GM23338 (cell line): Measurements from ENCODE around the gene DCST2. TPM values are rescaled to one million over a fixed set of nuclear protein-coding genes. Genes with fewer than 3 reads are reported as not detected.

Experiments used
- ATAC-seq: fragments of 200-7000 bp; cut with Tn5 transposase; 3 replicates; pipeline ENCODE4 v1.9.1; 2020
- DNase-seq: peaks from one replicate; pipeline ENCODE4 v3.0.0-alpha.2; 2015; ENCODE audit warnings: low spot score
- H2AFZ ChIP-seq: fragments of 200-600 bp; sonication (generic); 2 replicates; pipeline ENCODE4 v1.8.0; 2016; ENCODE audit warnings: antibody characterized with exemption, mild to moderate bottlenecking, moderate library complexity
- H3F3A ChIP-seq: fragments of 200-600 bp; sonication (generic); replicated peaks from 2 replicates; pipeline ENCODE4 v1.8.0; 2017; ENCODE audit warnings: antibody characterized with exemption, mixed run types, low read depth
- H3K27ac ChIP-seq: fragments of 200-600 bp; sonication (generic); 2 replicates; pipeline ENCODE4 v1.6.1; 2016; ENCODE audit warnings: low read depth
- H3K27me3 ChIP-seq: fragments of 200-600 bp; sonication (generic); 2 replicates; pipeline ENCODE4 v1.8.0; 2016; ENCODE audit warnings: mild to moderate bottlenecking, mixed run types, moderate library complexity; ENCODE audit not compliant: insufficient read depth
- H3K36me3 ChIP-seq: fragments of 200-600 bp; sonication (generic); 2 replicates; pipeline ENCODE4 v1.8.0; 2016; ENCODE audit warnings: mild to moderate bottlenecking; ENCODE audit not compliant: insufficient read depth
- H3K4me1 ChIP-seq: fragments of 200-600 bp; sonication (generic); 2 replicates; pipeline ENCODE4 v1.8.0; 2016; ENCODE audit warnings: mild to moderate bottlenecking, moderate library complexity; ENCODE audit not compliant: insufficient read depth
- H3K4me2 ChIP-seq: fragments of 200-600 bp; sonication (generic); 2 replicates; pipeline ENCODE4 v1.7.1; 2017; ENCODE audit warnings: mixed run types
- H3K4me3 ChIP-seq: fragments of 200-600 bp; sonication (generic); 2 replicates; pipeline ENCODE4 v1.6.1; 2016; ENCODE audit warnings: mixed run types
- H3K79me2 ChIP-seq: fragments of 200-600 bp; sonication (generic); replicated peaks from 2 replicates; pipeline ENCODE4 v1.8.0; 2017; ENCODE audit warnings: mild to moderate bottlenecking; ENCODE audit not compliant: insufficient read depth
- H3K9me2 ChIP-seq: fragments of 200-600 bp; sonication (generic); 2 replicates; pipeline ENCODE4 v1.8.0; 2017; ENCODE audit not compliant: insufficient read depth
- H4K20me1 ChIP-seq: fragments of 200-600 bp; sonication (generic); replicated peaks from 2 replicates; pipeline ENCODE4 v1.8.0; 2017; ENCODE audit warnings: mild to moderate bottlenecking; ENCODE audit not compliant: insufficient read depth
- H3K27ac Mint-ChIP-seq: 2 replicates; pipeline ENCODE4 v1.8.0; 2020; ENCODE audit warnings: inconsistent platforms, mild to moderate bottlenecking, moderate library complexity, mixed read lengths
- H3K27me3 Mint-ChIP-seq: 3 replicates; pipeline ENCODE4 v1.8.0; 2022; ENCODE audit warnings: low read depth, mild to moderate bottlenecking, moderate library complexity, mixed read lengths, inconsistent platforms; ENCODE audit not compliant: insufficient read depth, poor library complexity
- H3K36me3 Mint-ChIP-seq: 3 replicates; pipeline ENCODE4 v1.8.0; 2021; ENCODE audit warnings: low read depth, mild to moderate bottlenecking, inconsistent platforms, moderate library complexity, mixed read lengths
- H3K4me1 Mint-ChIP-seq: 3 replicates; pipeline ENCODE4 v1.8.0; 2020; ENCODE audit warnings: mild to moderate bottlenecking, inconsistent platforms, mixed read lengths
- H3K4me3 Mint-ChIP-seq: 3 replicates; pipeline ENCODE4 v1.8.0; 2021; ENCODE audit warnings: moderate library complexity, mild to moderate bottlenecking, inconsistent platforms, mixed read lengths
- H3K9me3 Mint-ChIP-seq: 3 replicates; pipeline ENCODE4 v1.8.0; 2020; ENCODE audit warnings: moderate library complexity, mild to moderate bottlenecking, inconsistent platforms, mixed read lengths
- CTCF ChIP-seq, 2 experiments: fragments of 200-600 bp in 1 of 2; sonication (generic) in 1 of 2; conservative IDR thresholded peaks; 2 replicates each; pipeline versions ENCODE4 v1.5.1 to v1.6.1; 2016 to 2017; ENCODE audit warnings: antibody characterized with exemption in 2 of 2, low read depth in 2 of 2, mild to moderate bottlenecking in 2 of 2, moderate library complexity in 1 of 2
- ETS1 ChIP-seq: IDR thresholded peaks from 2 replicates; pipeline ENCODE4 v1.6.1; 2016; ENCODE audit warnings: antibody characterized with exemption
- EZH2 ChIP-seq: fragments of 200-600 bp; sonication (generic); IDR thresholded peaks from one replicate; pipeline ENCODE4 v1.8.0; 2017; ENCODE audit warnings: antibody characterized with exemption, mild to moderate bottlenecking, low read depth; ENCODE audit not compliant: unreplicated experiment
- ZNF331 ChIP-seq: fragments of 250-450 bp; sonication (Bioruptor Pico); IDR thresholded peaks from 2 replicates; pipeline ENCODE4 v1.5.0; 2020; ENCODE audit warnings: low read depth, mild to moderate bottlenecking, moderate library complexity
- polyA plus RNA-seq: library from polyadenylated mRNA; unstranded; fragments of >200 nt; fragmentation: Nextera tagmentation; extraction: Ambion mirVana; gene quantifications from 2 replicates; pipeline ENCODE4 v1.2.1, GENCODE V29; 2016
- total RNA-seq: library from RNA; depleted of rRNA; stranded (reverse); fragments of >200 nt; shearing (Covaris generic); gene quantifications from 2 replicates; pipeline ENCODE4 v1.2.3, GENCODE V29; 2014

DCST2 gene
- total and polyA plus RNA-seq, 2 experiments from 2014 or later: 0.78 TPM; not detected in 1

GRCh38 chr1:155062151-155062686 is 28.6 kb upstream of the DCST2 start:
- H3F3A ChIP-seq: peaks cover 16% of the 10 kb centered on the region
- peaks cover 6% of the 10 kb centered on the region; the same call in 1 of the 2 replicates for H3K27me3 ChIP-seq
- peak overlapping the region; percentile 94 for H3K4me2 ChIP-seq
- no peaks in the 10 kb centered on the region for H3K36me3 ChIP-seq
- ATAC-seq: peak; percentile 61
- peaks cover 19% of the 10 kb centered on the region for H4K20me1 ChIP-seq
- no peaks in the 10 kb centered on the region for H3K9me2 ChIP-seq
- peaks cover 27% of the 10 kb centered on the region for H3K4me1 Mint-ChIP-seq
- H3K27ac ChIP-seq: no peak overlapping the region
- peaks cover 14% of the 10 kb centered on the region for H3K79me2 ChIP-seq
- H3K4me3 ChIP-seq: peak overlapping the region; percentile 97
- H3K27ac Mint-ChIP-seq: no peak overlapping the region
- peak overlapping the region; percentile 91; the same call in 1 of the 2 replicates for H2AFZ ChIP-seq
- H3K36me3 Mint-ChIP-seq: peaks cover 17% of the 10 kb centered on the region
- H3K9me3 Mint-ChIP-seq: no peaks in the 10 kb centered on the region
- peak overlapping the region; percentile 83 for H3K4me3 Mint-ChIP-seq
- TF ChIP-seq ETS1: no peak
- TF ChIP-seq CTCF (conservative IDR thresholded peaks at IDR 0.05; ENCODE audit: low read depth in 2 of 2): peak in 1 of 2 experiments; percentile 63; a peak in 3 of 4 replicates
- peaks cover 8% of the 10 kb centered on the region for H3K27me3 Mint-ChIP-seq
- DNase-seq: peak; percentile 88
- H3K4me1 ChIP-seq: peaks cover 16% of the 10 kb centered on the region

- Mint-ChIP-seq H3K9me3 (no peaks in the 10 kb centered on the region), H3K4me1 (peaks cover 27% of the 10 kb centered on the region), H3K4me3 (peak overlapping the region; percentile 63), H3K27ac (no peak overlapping the region), H3K27me3 (peaks cover 8% of the 10 kb centered on the region), H3K36me3 (peaks cover 11% of the 10 kb centered on the region; the same call in 1 of the 3 replicates)
- H3K36me3 ChIP-seq: no peaks in the 10 kb centered on the region
- no peaks in the 10 kb centered on the region for H3K9me2 ChIP-seq
- peak overlapping the region; percentile 94 for H3K4me2 ChIP-seq
- H3K4me1 ChIP-seq: peaks cover 16% of the 10 kb centered on the region
- H3F3A ChIP-seq: peaks cover 16% of the 10 kb centered on the region
- H3K4me3 ChIP-seq: peak overlapping the region; percentile 97
- no peak overlapping the region for H2AFZ ChIP-seq
- H3K27me3 ChIP-seq: peaks cover 6% of the 10 kb centered on the region; the same call in 1 of the 2 replicates
- ATAC-seq: peak; percentile 55
- H3K79me2 ChIP-seq: peaks cover 14% of the 10 kb centered on the region
- TF ChIP-seq ZNF331 (CRISPR knock-in tag) (no peak), EZH2 (no peak), CTCF (conservative IDR thresholded peaks at IDR 0.05; ENCODE audit: low read depth in 2 of 2) (peak; percentile 86 to 100)
- no peak overlapping the region for H3K27ac ChIP-seq
- H4K20me1 ChIP-seq: peaks cover 19% of the 10 kb centered on the region
- peak; percentile 94 for DNase-seq
These were observed 28.0 kb upstream of the DCST2 start for GRCh38 chr1:155061381-155062150.
